Natural killer cell (primary cell): ENCODE data around the gene FBXO10. TPM values are rescaled to one million over a fixed set of nuclear protein-coding genes. Genes with fewer than 3 reads are reported as not detected.
"Not testable (repeated sequence)": the region's sequence is repeated elsewhere in the genome, so short reads cannot be mapped to it uniquely, and the experiment has no call there.

Source experiments
- ATAC-seq, 3 donors: fragments of 150-1000 bp in 2 of 3; fragments of 200-7000 bp in 1 of 3; cut with Tn5 transposase; 1 replicate in 1 of 3; 2 replicates in 2 of 3; pipeline ENCODE4 v1.10.0; 2021; ENCODE audit warnings: mild to moderate bottlenecking in 2 of 3, moderate library complexity in 2 of 3
- DNase-seq, 2 donors: peaks; one replicate each; pipeline versions ENCODE4 v3.0.0 to v3.0.0-alpha.2; 2013 to 2021; ENCODE audit warnings: mixed read lengths in 1 of 2
- H3K27ac ChIP-seq: one replicate; pipeline ENCODE4 v1.5.1; 2013; ENCODE audit warnings: mild to moderate bottlenecking, low read length
- H3K27me3 ChIP-seq: one replicate; pipeline ENCODE4 v1.6.1; 2013; ENCODE audit warnings: low read length; ENCODE audit not compliant: control insufficient read depth, insufficient read depth
- H3K36me3 ChIP-seq: one replicate; pipeline ENCODE4 v1.6.1; 2013; ENCODE audit warnings: low read length; ENCODE audit not compliant: control insufficient read depth, insufficient read depth
- H3K4me1 ChIP-seq: one replicate; pipeline ENCODE4 v1.6.1; 2013; ENCODE audit warnings: low read length; ENCODE audit not compliant: control insufficient read depth, insufficient read depth
- H3K4me3 ChIP-seq: one replicate; pipeline ENCODE4 v1.5.1; 2013; ENCODE audit warnings: low read length
- H3K9me3 ChIP-seq: one replicate; pipeline ENCODE4 v1.6.1; 2013; ENCODE audit warnings: low read length; ENCODE audit not compliant: control insufficient read depth, insufficient read depth
- H3K27ac Mint-ChIP-seq, 2 donors: one replicate each; pipeline ENCODE4 v1.8.0; 2022; ENCODE audit warnings: mild to moderate bottlenecking in 2 of 2, mixed read lengths in 2 of 2, moderate library complexity in 1 of 2
- H3K27me3 Mint-ChIP-seq, 2 donors: one replicate each; pipeline ENCODE4 v1.8.0; 2022; ENCODE audit warnings: low read depth in 2 of 2, mixed read lengths in 2 of 2
- H3K36me3 Mint-ChIP-seq: one replicate; pipeline ENCODE4 v1.8.0; 2022; ENCODE audit warnings: mixed read lengths
- H3K4me1 Mint-ChIP-seq, 2 donors: one replicate each; pipeline ENCODE4 v1.8.0; 2022; ENCODE audit warnings: mixed read lengths in 2 of 2
- H3K4me3 Mint-ChIP-seq: one replicate; pipeline ENCODE4 v1.8.0; 2022; ENCODE audit warnings: mild to moderate bottlenecking, moderate library complexity, mixed read lengths
- H3K9me3 Mint-ChIP-seq, 2 donors: one replicate each; pipeline ENCODE4 v1.8.0; 2022; ENCODE audit warnings: mixed read lengths in 2 of 2
- WGBS: methylation state at CpG from one replicate; pipeline ENCODE4 v1.1.7; 2013; ENCODE audit warnings: missing lambda C conversion rate; ENCODE audit not compliant: insufficient coverage; 5-methylcytosine and 5-hydroxymethylcytosine counted together
- intact Hi-C: fragments of 100-400 bp; cut with micrococcal nuclease; formaldehyde crosslinking; loops from one replicate; pipeline ENCODE4 v1.14.2; 2022
- total RNA-seq, 4 donors: library from RNA; stranded (reverse); fragments of 120-200 nt in 1 of 4; gene quantifications; one replicate each; pipeline versions ENCODE4 v1.2.3 to v1.2.4, GENCODE V29; 2013 to 2022
- TF ChIP-seq, protein P1 (sequence below): fragments of 200-600 bp; IDR thresholded peaks from one replicate; pipeline ENCODE4 v1.8.0; 2022; ENCODE audit warnings: antibody characterized with exemption

FBXO10 gene
- total RNA-seq, 3 donors from 2014 or later (not counting 1 experiment from before 2014, with no cell fraction given): 1.7 to 2.2 (median 2.1) TPM

- no peaks in the 10 kb centered on the region for H3K36me3 Mint-ChIP-seq
- TF ChIP-seq, protein P1, sequence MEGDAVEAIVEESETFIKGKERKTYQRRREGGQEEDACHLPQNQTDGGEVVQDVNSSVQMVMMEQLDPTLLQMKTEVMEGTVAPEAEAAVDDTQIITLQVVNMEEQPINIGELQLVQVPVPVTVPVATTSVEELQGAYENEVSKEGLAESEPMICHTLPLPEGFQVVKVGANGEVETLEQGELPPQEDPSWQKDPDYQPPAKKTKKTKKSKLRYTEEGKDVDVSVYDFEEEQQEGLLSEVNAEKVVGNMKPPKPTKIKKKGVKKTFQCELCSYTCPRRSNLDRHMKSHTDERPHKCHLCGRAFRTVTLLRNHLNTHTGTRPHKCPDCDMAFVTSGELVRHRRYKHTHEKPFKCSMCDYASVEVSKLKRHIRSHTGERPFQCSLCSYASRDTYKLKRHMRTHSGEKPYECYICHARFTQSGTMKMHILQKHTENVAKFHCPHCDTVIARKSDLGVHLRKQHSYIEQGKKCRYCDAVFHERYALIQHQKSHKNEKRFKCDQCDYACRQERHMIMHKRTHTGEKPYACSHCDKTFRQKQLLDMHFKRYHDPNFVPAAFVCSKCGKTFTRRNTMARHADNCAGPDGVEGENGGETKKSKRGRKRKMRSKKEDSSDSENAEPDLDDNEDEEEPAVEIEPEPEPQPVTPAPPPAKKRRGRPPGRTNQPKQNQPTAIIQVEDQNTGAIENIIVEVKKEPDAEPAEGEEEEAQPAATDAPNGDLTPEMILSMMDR: no peak
- Histone ChIP-seq H3K9me3 (no peaks in the 10 kb centered on the region), H3K27ac (no peak overlapping the region), H3K27me3 (no peaks in the 10 kb centered on the region), H3K4me3 (no peak overlapping the region), H3K4me1 (no peaks in the 10 kb centered on the region), H3K36me3 (no peaks in the 10 kb centered on the region)
- 84% methylated on average over 5 of the region's 6 CpGs for WGBS
- no peak overlapping the region for H3K27ac Mint-ChIP-seq
- H3K4me1 Mint-ChIP-seq: no peaks in the 10 kb centered on the region
- no peaks in the 10 kb centered on the region for H3K9me3 Mint-ChIP-seq
- H3K4me3 Mint-ChIP-seq: no peak overlapping the region
- ATAC-seq (no peak), DNase-seq (no peak)
- peaks cover 11 to 25% of the 10 kb centered on the region in 2 donors for H3K27me3 Mint-ChIP-seq
- intact Hi-C loops: no loop called here
These were observed 33.7 kb upstream of the FBXO10 start for GRCh38 chr9:37609735-37610397.

DNA sequence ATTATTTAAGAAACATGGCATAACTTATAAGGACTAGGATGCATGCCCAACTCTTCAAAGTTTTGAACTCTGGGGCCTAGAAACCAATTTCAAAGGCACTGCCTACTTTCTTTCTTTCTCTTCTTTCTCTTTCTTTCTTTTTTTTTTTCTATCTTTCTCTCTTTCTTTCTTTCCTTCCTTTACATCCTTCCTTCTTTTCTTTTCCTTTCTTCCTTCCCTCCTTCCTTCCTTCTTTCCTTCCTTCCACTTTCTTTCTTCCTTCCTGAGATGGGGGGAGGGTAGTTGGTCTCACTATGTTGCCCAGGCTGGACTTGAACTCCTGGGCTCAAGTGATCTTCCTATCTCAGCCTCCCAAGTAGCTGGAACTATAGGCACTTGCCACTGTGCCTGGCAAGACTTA, 32.1 kb upstream of the FBXO10 start:
- ATAC-seq (no peak), DNase-seq (no peak)
- Histone ChIP-seq H3K9me3 (no peaks in the 10 kb centered on the region), H3K4me1 (no peaks in the 10 kb centered on the region), H3K27ac (no peak overlapping the region), H3K36me3 (no peaks in the 10 kb centered on the region), H3K27me3 (no peaks in the 10 kb centered on the region), H3K4me3 (no peak overlapping the region)
- TF ChIP-seq, protein P1: no peak
- Mint-ChIP-seq H3K4me1 (no peaks in the 10 kb centered on the region), H3K27me3 (peaks cover 21 to 26% of the 10 kb centered on the region in 2 donors), H3K9me3 (no peaks in the 10 kb centered on the region), H3K4me3 (no peak overlapping the region), H3K27ac (no peak overlapping the region), H3K36me3 (no peaks in the 10 kb centered on the region)
- intact Hi-C loops: no loop called here

- TF ChIP-seq, protein P1: no peak
- Mint-ChIP-seq H3K9me3 (no peaks in the 10 kb centered on the region), H3K4me1 (no peaks in the 10 kb centered on the region), H3K27me3 (peaks cover 28 to 38% of the 10 kb centered on the region in 2 donors), H3K27ac (no peak overlapping the region), H3K4me3 (no peak overlapping the region), H3K36me3 (no peaks in the 10 kb centered on the region)
- no peaks in the 10 kb centered on the region for H3K9me3 ChIP-seq
- intact Hi-C loops: no loop called here
- H3K27ac ChIP-seq: no peak overlapping the region
- H3K4me3 ChIP-seq: no peak overlapping the region
- H3K4me1 ChIP-seq: no peaks in the 10 kb centered on the region
- no peaks in the 10 kb centered on the region for H3K36me3 ChIP-seq
- DNase-seq (no peak), ATAC-seq (no peak)
- WGBS: 73% methylated on average over 1 of the region's 1 CpG
- no peaks in the 10 kb centered on the region for H3K27me3 ChIP-seq
These were observed 28.1 kb upstream of the FBXO10 start for GRCh38 chr9:37604296-37604695.

GRCh38 chr9:37602817-37603216, 26.6 kb upstream of the FBXO10 start:
- TF ChIP-seq, protein P1: no peak
- no peaks in the 10 kb centered on the region for H3K4me1 Mint-ChIP-seq
- no peaks in the 10 kb centered on the region for H3K36me3 Mint-ChIP-seq
- intact Hi-C loops: no loop called here
- Histone ChIP-seq H3K4me1 (no peaks in the 10 kb centered on the region), H3K4me3 (no peak overlapping the region), H3K9me3 (no peaks in the 10 kb centered on the region), H3K27me3 (no peaks in the 10 kb centered on the region), H3K36me3 (no peaks in the 10 kb centered on the region), H3K27ac (no peak overlapping the region)
- no peak overlapping the region for H3K4me3 Mint-ChIP-seq
- ATAC-seq (no peak), DNase-seq (no peak)
- no peak overlapping the region for H3K27ac Mint-ChIP-seq
- WGBS: 79% methylated on average over 5 of the region's 5 CpGs
- no peaks in the 10 kb centered on the region for H3K9me3 Mint-ChIP-seq
- H3K27me3 Mint-ChIP-seq: peaks cover 28 to 36% of the 10 kb centered on the region in 2 donors

DNA sequence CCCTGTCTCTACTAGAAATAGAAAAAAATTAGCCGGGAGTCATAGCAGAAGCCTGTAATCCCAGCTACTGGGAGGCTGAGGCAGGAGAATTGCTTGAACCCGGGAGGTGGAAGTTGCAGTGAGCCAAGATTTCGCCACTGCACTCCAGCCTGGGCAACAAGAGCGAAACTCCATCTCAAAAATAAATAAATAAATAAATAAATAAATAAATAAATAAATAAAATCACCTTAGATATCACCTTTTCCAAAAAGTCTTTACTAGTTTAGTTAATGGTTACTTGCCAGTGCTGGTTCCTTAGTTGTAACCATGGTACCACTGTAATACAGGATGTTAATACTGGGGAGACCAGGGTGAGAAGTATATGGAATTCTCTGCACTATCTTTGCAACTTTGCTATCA, 25.9 kb upstream of the FBXO10 start:
- H3K4me1 ChIP-seq, H3K36me3 Mint-ChIP-seq, H3K9me3 Mint-ChIP-seq, H3K27ac Mint-ChIP-seq, H3K36me3 ChIP-seq, H3K4me3 Mint-ChIP-seq, DNase-seq, H3K27me3 ChIP-seq, H3K4me1 Mint-ChIP-seq, H3K27ac ChIP-seq, H3K4me3 ChIP-seq, H3K9me3 ChIP-seq, ATAC-seq, intact Hi-C loops: not testable (repeated sequence)
- peaks cover 22 to 36% of the 10 kb centered on the region in 2 donors for H3K27me3 Mint-ChIP-seq
- 88% methylated on average over 2 of the region's 4 CpGs for WGBS
